ENCODE measurements around the gene METRN. TPM values are rescaled to one million over a fixed set of nuclear protein-coding genes. Genes with fewer than 3 reads are reported as not detected.

METRN gene
- 17.5 TPM for total RNA-seq

GRCh38 chr16:714558-715476 is at the start of gene METRN:
Gene METRN, plus strand, starts transcription at chr16:715118. Its CDS starts 172 bp downstream, at chr16:715290.

GRCh38 chr16:667780-668518 is 47.0 kb upstream of the METRN start, which contains the start of gene RHOT2:
Gene RHOT2, plus strand, starts transcription at chr16:668132. Its CDS starts 68 bp downstream, at chr16:668200.

GRCh38 chr16:674968-675883 is 39.7 kb upstream of the METRN start, which contains the start of gene RHBDL1:
Gene RHBDL1, plus strand, starts transcription at chr16:675671. Its CDS starts 120 bp downstream, at chr16:675791.

GRCh38 chr16:679814-680624 is 34.9 kb upstream of the METRN start, which contains the start of gene STUB1:
Gene STUB1, plus strand, starts transcription at chr16:680410. Its CDS starts 116 bp downstream, at chr16:680526.

GRCh38 chr16:684071-684794 is 30.7 kb upstream of the METRN start, which contains the start of gene JMJD8:
Gene JMJD8, minus strand, starts transcription at chr16:684334. Its CDS starts 15 bp downstream, at chr16:684319.

GRCh38 chr16:705431-706188 is 9.3 kb upstream of the METRN start, which contains the start of gene FBXL16:
Gene FBXL16, minus strand, starts transcription at chr16:705801. Its CDS starts 8,396 bp downstream, at chr16:697405.

GRCh38 chr16:720990-721764 is 6.3 kb downstream of the METRN start, which contains the start of gene ANTKMT:
Gene ANTKMT, plus strand, starts transcription at chr16:721146. Its CDS starts 129 bp downstream, at chr16:721275.

GRCh38 chr16:726438-727290 is 11.7 kb downstream of the METRN start, which contains the start of the genes CCDC78 and HAGHL:
Gene CCDC78, minus strand, starts transcription at chr16:726443. Its CDS starts 76 bp downstream, at chr16:726367.
Gene HAGHL, plus strand, starts transcription at chr16:727106. Its CDS starts 404 bp downstream, at chr16:727510.

GRCh38 chr16:740764-741505 is 26.0 kb downstream of the METRN start, which contains the start of gene CIAO3:
Gene CIAO3, minus strand, starts transcription at chr16:740997. Its CDS starts 12 bp downstream, at chr16:740985.

GRCh38 chr16:760545-761343 is 45.8 kb downstream of the METRN start, which contains the start of gene MSLN:
Gene MSLN, plus strand, starts transcription at chr16:760734. Its CDS starts 1,947 bp downstream, at chr16:762681.

Other genes starting within 250 kb of the METRN start
- 20.7 TPM for gene CAPN15, start 187.4 kb upstream of the METRN start, total RNA-seq
- not detected for gene PRR35, start 154.7 kb upstream of the METRN start, total RNA-seq
- gene NHLRC4, start 148.1 kb upstream of the METRN start, total RNA-seq: 0.31 TPM
- gene PIGQ, start 145.2 kb upstream of the METRN start, total RNA-seq: 42.3 TPM
- gene RAB40C, start 125.1 kb upstream of the METRN start, total RNA-seq: 27.5 TPM
- gene WFIKKN1, start 84.1 kb upstream of the METRN start, total RNA-seq: 1.3 TPM
- gene METTL26, start 78.8 kb upstream of the METRN start, total RNA-seq: 36.6 TPM
- gene MCRIP2, start 73.3 kb upstream of the METRN start, total RNA-seq: 8.1 TPM
- gene WDR90, start 65.8 kb upstream of the METRN start, total RNA-seq: 26.9 TPM
- 55.1 TPM for gene RHOT2, start 47.0 kb upstream of the METRN start, total RNA-seq
- 1.6 TPM for gene RHBDL1, start 39.4 kb upstream of the METRN start, total RNA-seq
- gene STUB1, start 34.7 kb upstream of the METRN start, total RNA-seq: 60.1 TPM
- 23.2 TPM for gene JMJD8, start 30.8 kb upstream of the METRN start, total RNA-seq
- gene WDR24, start 24.7 kb upstream of the METRN start, total RNA-seq: 6.6 TPM
- 10.6 TPM for gene FBXL16, start 9.3 kb upstream of the METRN start, total RNA-seq
- 21.0 TPM for gene ANTKMT, start 6.0 kb downstream of the METRN start, total RNA-seq
- 7.5 TPM for gene CCDC78, start 11.3 kb downstream of the METRN start, total RNA-seq
- gene HAGHL, start 12.0 kb downstream of the METRN start, total RNA-seq: 10.6 TPM
- gene CIAO3, start 25.9 kb downstream of the METRN start, total RNA-seq: 84.2 TPM
- gene MSLN, start 45.6 kb downstream of the METRN start, total RNA-seq: not detected
- 15.3 TPM for gene RPUSD1, start 73.3 kb downstream of the METRN start, total RNA-seq
- gene CHTF18, start 73.5 kb downstream of the METRN start, total RNA-seq: 21.0 TPM
- gene GNG13, start 85.6 kb downstream of the METRN start, total RNA-seq: not detected